WTC11 (cell line): ENCODE results near the gene LGR4.

Source experiments
- AFF4 ChIP-seq: sonication (generic); formaldehyde crosslinking; IDR thresholded peaks from 2 replicates; pipeline ENCODE4 v1.8.1; 2023; ENCODE audit warnings: mild to moderate bottlenecking, missing genetic modification reagents, borderline replicate concordance
- CBFB ChIP-seq: sonication (generic); formaldehyde crosslinking; IDR thresholded peaks from 2 replicates; pipeline ENCODE4 v1.8.1; 2022; ENCODE audit warnings: mild to moderate bottlenecking, low read depth, missing genetic modification reagents
- CREB1 ChIP-seq: sonication (generic); formaldehyde crosslinking; IDR thresholded peaks from 2 replicates; pipeline ENCODE4 v1.8.0; 2023; ENCODE audit warnings: mild to moderate bottlenecking, missing genetic modification reagents
- E2F1 ChIP-seq: sonication (generic); formaldehyde crosslinking; IDR thresholded peaks from 2 replicates; pipeline ENCODE4 v1.8.0; 2022; ENCODE audit warnings: mild to moderate bottlenecking, missing genetic modification reagents
- ESRRA ChIP-seq: sonication (generic); formaldehyde crosslinking; IDR thresholded peaks from 2 replicates; pipeline ENCODE4 v1.8.1; 2022; ENCODE audit warnings: mild to moderate bottlenecking, missing genetic modification reagents, borderline replicate concordance
- HMGA2 ChIP-seq: fragments of 250-450 bp; sonication (Bioruptor Pico); IDR thresholded peaks from 2 replicates; pipeline ENCODE4 v1.4.0; 2021; ENCODE audit warnings: mild to moderate bottlenecking, moderate library complexity
- IRF1 ChIP-seq: sonication (generic); formaldehyde crosslinking; IDR thresholded peaks from 2 replicates; pipeline ENCODE4 v1.8.0; 2023; ENCODE audit warnings: missing genetic modification reagents
- IRF2 ChIP-seq: sonication (generic); formaldehyde crosslinking; IDR thresholded peaks from 2 replicates; pipeline ENCODE4 v1.8.0; 2022; ENCODE audit warnings: low read depth, missing genetic modification reagents, borderline replicate concordance
- MAX ChIP-seq: sonication (generic); formaldehyde crosslinking; IDR thresholded peaks from 2 replicates; pipeline ENCODE4 v1.8.0; 2022; ENCODE audit warnings: mild to moderate bottlenecking, missing genetic modification reagents
- OVOL2 ChIP-seq: fragments of 250-450 bp; sonication (Bioruptor Pico); IDR thresholded peaks from 2 replicates; pipeline ENCODE4 v1.9.0; 2021; ENCODE audit warnings: mild to moderate bottlenecking, borderline replicate concordance
- SP1 ChIP-seq: sonication (generic); formaldehyde crosslinking; conservative IDR thresholded peaks from 2 replicates; pipeline ENCODE4 v1.8.1; 2022; ENCODE audit warnings: missing genetic modification reagents
- TF ChIP-seq, protein P1 (sequence below): fragments of 200-600 bp; IDR thresholded peaks from 2 replicates; pipeline ENCODE4 v1.8.0; 2022; ENCODE audit warnings: antibody characterized with exemption
- TF ChIP-seq, protein P2 (sequence below): sonication (generic); formaldehyde crosslinking; conservative IDR thresholded peaks from 2 replicates; pipeline ENCODE4 v1.8.1; 2022; ENCODE audit warnings: mild to moderate bottlenecking, missing genetic modification reagents
- TF ChIP-seq, protein P3 (sequence below): sonication (generic); formaldehyde crosslinking; IDR thresholded peaks from 2 replicates; pipeline ENCODE4 v1.8.1; 2023; ENCODE audit warnings: mild to moderate bottlenecking, missing genetic modification reagents, moderate library complexity

- TF ChIP-seq, protein P1, sequence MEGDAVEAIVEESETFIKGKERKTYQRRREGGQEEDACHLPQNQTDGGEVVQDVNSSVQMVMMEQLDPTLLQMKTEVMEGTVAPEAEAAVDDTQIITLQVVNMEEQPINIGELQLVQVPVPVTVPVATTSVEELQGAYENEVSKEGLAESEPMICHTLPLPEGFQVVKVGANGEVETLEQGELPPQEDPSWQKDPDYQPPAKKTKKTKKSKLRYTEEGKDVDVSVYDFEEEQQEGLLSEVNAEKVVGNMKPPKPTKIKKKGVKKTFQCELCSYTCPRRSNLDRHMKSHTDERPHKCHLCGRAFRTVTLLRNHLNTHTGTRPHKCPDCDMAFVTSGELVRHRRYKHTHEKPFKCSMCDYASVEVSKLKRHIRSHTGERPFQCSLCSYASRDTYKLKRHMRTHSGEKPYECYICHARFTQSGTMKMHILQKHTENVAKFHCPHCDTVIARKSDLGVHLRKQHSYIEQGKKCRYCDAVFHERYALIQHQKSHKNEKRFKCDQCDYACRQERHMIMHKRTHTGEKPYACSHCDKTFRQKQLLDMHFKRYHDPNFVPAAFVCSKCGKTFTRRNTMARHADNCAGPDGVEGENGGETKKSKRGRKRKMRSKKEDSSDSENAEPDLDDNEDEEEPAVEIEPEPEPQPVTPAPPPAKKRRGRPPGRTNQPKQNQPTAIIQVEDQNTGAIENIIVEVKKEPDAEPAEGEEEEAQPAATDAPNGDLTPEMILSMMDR, result no peak
- TF ChIP-seq HMGA2 (CRISPR knock-in tag), result no peak
- TF ChIP-seq, protein P2, sequence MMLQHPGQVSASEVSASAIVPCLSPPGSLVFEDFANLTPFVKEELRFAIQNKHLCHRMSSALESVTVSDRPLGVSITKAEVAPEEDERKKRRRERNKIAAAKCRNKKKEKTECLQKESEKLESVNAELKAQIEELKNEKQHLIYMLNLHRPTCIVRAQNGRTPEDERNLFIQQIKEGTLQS, result no peak
- no peak for TF ChIP-seq MAX (CRISPR knock-in tag)
- no peak for TF ChIP-seq CREB1 (CRISPR knock-in tag)
- TF ChIP-seq, protein P3, sequence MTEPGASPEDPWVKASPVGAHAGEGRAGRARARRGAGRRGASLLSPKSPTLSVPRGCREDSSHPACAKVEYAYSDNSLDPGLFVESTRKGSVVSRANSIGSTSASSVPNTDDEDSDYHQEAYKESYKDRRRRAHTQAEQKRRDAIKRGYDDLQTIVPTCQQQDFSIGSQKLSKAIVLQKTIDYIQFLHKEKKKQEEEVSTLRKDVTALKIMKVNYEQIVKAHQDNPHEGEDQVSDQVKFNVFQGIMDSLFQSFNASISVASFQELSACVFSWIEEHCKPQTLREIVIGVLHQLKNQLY (CRISPR knock-in tag), result no peak
- no peak for TF ChIP-seq IRF1 (CRISPR knock-in tag)
- TF ChIP-seq ESRRA (CRISPR knock-in tag), result no peak
- no peak for TF ChIP-seq OVOL2 (CRISPR knock-in tag)
- TF ChIP-seq CBFB, result no peak
- no peak for TF ChIP-seq IRF2
- no peak for TF ChIP-seq E2F1 (CRISPR knock-in tag)
- TF ChIP-seq SP1 (CRISPR knock-in tag), result no peak
- TF ChIP-seq AFF4 (CRISPR knock-in tag), result no peak
Measured at GRCh38 chr11:27501100-27501499, 28.5 kb upstream of the LGR4 start.
